Right lobe of liver (tissue), 6 donors: ENCODE data around the gene FAM110D. TPM values are rescaled to one million over a fixed set of nuclear protein-coding genes. Genes with fewer than 3 reads are reported as not detected.

Experiments
- ATAC-seq, 4 donors: fragments of 200-7000 bp; cut with Tn5 transposase; one replicate each; pipeline ENCODE4 v1.9.1; 2020; ENCODE audit warnings: mild to moderate bottlenecking in 4 of 4, moderate library complexity in 4 of 4
- DNase-seq, 3 donors: peaks; one replicate each; pipeline ENCODE4 v3.0.0-alpha.2; 2020
- H3K27ac ChIP-seq, 3 donors: fragments of 200-600 bp; one replicate each; pipeline ENCODE4 v1.8.0; 2022
- H3K27me3 ChIP-seq, 2 donors: fragments of 200-600 bp; one replicate each; pipeline ENCODE4 v1.8.0; 2022
- H3K36me3 ChIP-seq, 4 donors: fragments of 200-600 bp; sonication (generic) in 1 of 4; one replicate each; pipeline versions ENCODE4 v1.5.1 to v1.8.0; 2017 to 2022; ENCODE audit warnings: control low read depth in 1 of 4
- H3K4me1 ChIP-seq, 4 donors: fragments of 200-600 bp; sonication (generic) in 1 of 4; one replicate each; pipeline versions ENCODE4 v1.5.1 to v1.8.0; 2017 to 2022; ENCODE audit warnings: control low read depth in 1 of 4
- H3K4me3 ChIP-seq, 3 donors: fragments of 200-600 bp; one replicate each; pipeline ENCODE4 v1.8.0; 2022
- H3K9me3 ChIP-seq, 4 donors: fragments of 200-600 bp; sonication (generic) in 1 of 4; one replicate each; pipeline versions ENCODE4 v1.5.1 to v1.8.0; 2017 to 2022; ENCODE audit warnings: control low read depth in 1 of 4
- POLR2A ChIP-seq: fragments of 450-650 bp; IDR thresholded peaks from one replicate; pipeline ENCODE4 v1.6.1; 2017; ENCODE audit warnings: antibody characterized with exemption, mild to moderate bottlenecking
- WGBS: methylation state at CpG from one replicate; pipeline ENCODE4 v1.1.6; 2018; ENCODE audit warnings: low coverage, low lambda C conversion rate; ENCODE audit not compliant: insufficient coverage; ENCODE audit errors: missing lambda C conversion rate; 5-methylcytosine and 5-hydroxymethylcytosine counted together
- intact Hi-C, 2 donors: fragments of 100-400 bp; cut with DNase I; formaldehyde crosslinking; loops; one replicate each; pipeline versions ENCODE4 v1.11.2 to v1.14.1; 2022
- total RNA-seq, 6 experiments: library from RNA; depleted of rRNA in 2 of 6; stranded (reverse); fragments of >200 nt in 2 of 6; fragmentation: NEBNext Ultra II Directional in 3 of 6; extraction: Animal tissue kit (Norgen Biotek cat#: 25700) in 3 of 6; gene quantifications; one replicate each; pipeline versions ENCODE4 v1.1.0 to v1.2.4, GENCODE V29; 2016 to 2023
- TF ChIP-seq, protein P1 (sequence below), 4 donors: fragments of 200-600 bp in 3 of 4; fragments of 450-650 bp in 1 of 4; IDR thresholded peaks; one replicate each; pipeline versions ENCODE4 v1.5.1 to v1.8.0; 2016 to 2022; ENCODE audit warnings: antibody characterized with exemption in 4 of 4, mild to moderate bottlenecking in 2 of 4
- donor health status: DM: no; HTN: yes; CAD: no.
- donor health status: DM: no; HTN: no; CAD: no.
- donor health status: DM: no; HTN: no; CAD: no.
- donor health status: DM: no; HTN: yes; CAD: no.
- donor health status: DM: no; HTN: yes; CAD: no.

The FAM110D gene
- total RNA-seq, 6 experiments from 2014 or later: 0.22 to 0.53 (median 0.34) TPM

DNA sequence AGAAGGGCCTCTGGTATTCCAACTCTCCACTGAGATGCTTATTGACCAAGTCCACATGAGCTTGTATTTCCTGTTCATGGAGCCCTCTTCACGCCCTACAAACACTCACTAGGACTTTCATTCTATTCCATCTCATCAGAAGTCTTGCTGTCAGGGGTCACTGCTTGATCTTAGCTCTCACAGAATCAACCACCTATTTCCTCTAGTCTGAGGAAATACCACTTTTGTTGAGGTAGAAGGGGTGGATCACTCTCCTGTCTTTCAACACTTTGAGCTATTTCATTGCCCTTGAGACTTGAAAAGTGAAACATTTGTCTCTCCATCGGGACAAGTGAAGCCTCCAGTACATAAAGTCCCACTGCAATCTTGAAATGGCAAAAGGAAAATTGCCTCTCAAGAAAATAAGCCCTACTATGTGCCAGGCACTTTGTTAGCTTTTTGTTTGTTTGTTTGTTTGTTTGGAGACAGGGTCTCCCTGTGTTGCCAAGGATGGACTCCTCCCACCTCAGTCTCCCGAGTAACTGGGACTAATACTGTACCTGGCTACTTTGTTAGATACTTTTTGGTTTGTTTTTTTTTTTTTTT is 19.8 kb upstream of the FAM110D start:
- intact Hi-C loops: no loop called here
- Histone ChIP-seq H3K36me3 (no peaks in the 10 kb centered on the region), H3K4me3 (no peak overlapping the region), H3K27ac (no peak overlapping the region), H3K9me3 (no peaks in the 10 kb centered on the region), H3K27me3 (no peaks in the 10 kb centered on the region), H3K4me1 (peaks cover 0 to 8% (median 0%) of the 10 kb centered on the region in 4 donors)
- TF ChIP-seq, protein P1, sequence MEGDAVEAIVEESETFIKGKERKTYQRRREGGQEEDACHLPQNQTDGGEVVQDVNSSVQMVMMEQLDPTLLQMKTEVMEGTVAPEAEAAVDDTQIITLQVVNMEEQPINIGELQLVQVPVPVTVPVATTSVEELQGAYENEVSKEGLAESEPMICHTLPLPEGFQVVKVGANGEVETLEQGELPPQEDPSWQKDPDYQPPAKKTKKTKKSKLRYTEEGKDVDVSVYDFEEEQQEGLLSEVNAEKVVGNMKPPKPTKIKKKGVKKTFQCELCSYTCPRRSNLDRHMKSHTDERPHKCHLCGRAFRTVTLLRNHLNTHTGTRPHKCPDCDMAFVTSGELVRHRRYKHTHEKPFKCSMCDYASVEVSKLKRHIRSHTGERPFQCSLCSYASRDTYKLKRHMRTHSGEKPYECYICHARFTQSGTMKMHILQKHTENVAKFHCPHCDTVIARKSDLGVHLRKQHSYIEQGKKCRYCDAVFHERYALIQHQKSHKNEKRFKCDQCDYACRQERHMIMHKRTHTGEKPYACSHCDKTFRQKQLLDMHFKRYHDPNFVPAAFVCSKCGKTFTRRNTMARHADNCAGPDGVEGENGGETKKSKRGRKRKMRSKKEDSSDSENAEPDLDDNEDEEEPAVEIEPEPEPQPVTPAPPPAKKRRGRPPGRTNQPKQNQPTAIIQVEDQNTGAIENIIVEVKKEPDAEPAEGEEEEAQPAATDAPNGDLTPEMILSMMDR (IDR thresholded peaks at IDR 0.05): no peak
- TF ChIP-seq POLR2A: no peak
- 61% methylated on average over 3 of the region's 3 CpGs for WGBS
- DNase-seq: no peak
- ATAC-seq: no peak

DNA sequence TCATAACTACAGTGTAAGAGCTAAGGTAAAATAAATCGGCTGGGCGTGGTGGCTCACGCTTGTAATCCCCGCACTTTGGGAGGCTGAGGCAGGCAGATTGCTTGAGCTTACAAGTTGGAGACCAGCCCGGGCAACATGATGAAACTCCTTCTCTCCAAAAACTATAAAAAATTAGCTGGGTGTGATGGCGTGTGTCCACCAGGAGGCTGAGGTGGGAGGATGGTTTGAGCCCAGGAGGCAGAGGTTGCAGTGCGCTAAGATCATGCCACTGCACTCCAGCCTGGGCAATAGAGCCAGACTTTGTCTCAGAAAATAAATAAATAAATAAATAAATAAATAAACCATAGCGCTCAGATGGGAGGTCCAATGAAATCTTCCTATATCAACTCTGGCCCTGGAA is 16.7 kb upstream of the FAM110D start:
- no peak for ATAC-seq
- TF ChIP-seq, protein P1 (IDR thresholded peaks at IDR 0.05): no peak
- TF ChIP-seq POLR2A: no peak
- H3K36me3 ChIP-seq: no peaks in the 10 kb centered on the region
- H3K27ac ChIP-seq: no peak overlapping the region
- intact Hi-C loops: no loop called here
- 86% methylated on average over 6 of the region's 8 CpGs for WGBS
- DNase-seq: no peak
- no peaks in the 10 kb centered on the region for H3K4me1 ChIP-seq
- no peaks in the 10 kb centered on the region for H3K27me3 ChIP-seq
- H3K4me3 ChIP-seq: no peak overlapping the region
- no peaks in the 10 kb centered on the region for H3K9me3 ChIP-seq

DNA sequence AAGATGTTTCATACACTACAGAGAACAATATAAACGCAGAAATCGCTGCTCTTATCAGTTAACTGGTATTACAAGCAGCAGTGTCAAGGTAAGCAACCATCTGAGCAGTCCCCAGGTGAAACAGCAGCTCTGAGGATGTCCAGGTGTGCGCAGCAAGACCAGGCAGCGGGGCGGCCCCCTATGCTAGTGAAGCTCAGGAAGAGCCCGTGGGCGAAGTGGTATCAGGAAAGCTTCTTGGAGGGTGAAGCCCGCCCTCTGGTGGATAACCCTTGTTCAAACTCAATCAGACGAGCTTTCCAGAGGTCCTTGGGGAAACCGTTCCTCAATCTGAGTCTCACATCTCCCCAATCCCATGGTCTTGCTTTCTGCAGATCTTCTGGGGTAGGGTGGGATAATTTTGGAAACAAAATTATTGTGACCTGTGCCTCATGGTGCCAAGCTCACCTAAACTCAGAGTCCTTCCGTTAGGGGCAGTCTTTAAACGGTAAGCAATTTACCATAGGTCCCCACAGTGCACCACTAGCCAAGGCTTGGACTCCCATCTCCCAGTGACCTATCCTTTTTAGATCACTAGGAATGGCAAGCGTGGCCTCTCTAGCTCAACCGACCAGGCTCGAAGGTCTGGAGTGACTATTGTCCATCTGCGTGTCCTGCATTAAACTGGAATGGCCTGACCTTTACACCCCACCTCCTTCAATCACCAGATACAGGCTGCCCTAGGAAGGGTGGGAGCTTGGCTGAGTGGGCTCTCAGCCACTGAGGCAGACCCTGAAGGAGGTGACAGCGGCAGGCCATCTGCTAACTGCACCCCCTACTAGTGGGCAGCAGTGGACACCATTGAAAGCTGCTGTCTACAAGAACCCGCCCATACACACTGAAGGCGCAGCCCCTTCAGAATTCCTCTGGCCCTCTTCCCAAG is 13.6 kb upstream of the FAM110D start:
- peak; percentile 98 to 100 (median 99) for ATAC-seq
- Histone ChIP-seq H3K27ac (no peak overlapping the region), H3K4me1 (no peaks in the 10 kb centered on the region), H3K9me3 (no peaks in the 10 kb centered on the region), H3K27me3 (no peaks in the 10 kb centered on the region), H3K4me3 (no peak overlapping the region), H3K36me3 (no peaks in the 10 kb centered on the region)
- 11% methylated on average over 12 of the region's 19 CpGs for WGBS
- DNase-seq: peak; percentile 76 to 82 (median 77)
- intact Hi-C loops: loop anchor here (5.0 kb wide), 2 partner anchors 43 to 113 kb away; no protein-coding TSS in a partner anchor
- TF ChIP-seq, protein P1 (IDR thresholded peaks at IDR 0.05): peak; percentile 74 to 85 (median 82)
- no peak for TF ChIP-seq POLR2A

DNA sequence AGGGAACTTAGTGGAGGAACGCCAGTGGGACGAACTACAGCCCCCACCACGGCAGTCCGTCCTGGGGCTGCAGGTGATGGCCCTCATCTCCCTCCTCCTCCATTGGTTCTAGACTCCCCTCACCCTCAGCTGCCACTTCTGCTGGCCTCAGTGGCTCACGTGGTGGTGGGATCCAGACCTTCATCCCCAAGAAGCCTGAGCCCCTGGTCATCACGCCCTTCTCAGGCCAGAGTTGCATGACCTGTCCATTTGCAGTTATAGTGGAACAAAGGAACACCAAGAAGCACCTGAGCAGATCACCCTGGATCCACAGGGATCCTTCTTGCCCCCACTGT is 13.0 kb upstream of the FAM110D start:
- Histone ChIP-seq H3K27me3 (no peaks in the 10 kb centered on the region), H3K36me3 (no peaks in the 10 kb centered on the region), H3K27ac (no peak overlapping the region), H3K9me3 (no peaks in the 10 kb centered on the region), H3K4me1 (no peaks in the 10 kb centered on the region), H3K4me3 (no peak overlapping the region)
- ATAC-seq (no peak), DNase-seq (no peak)
- 40% methylated on average over 1 of the region's 6 CpGs for WGBS
- intact Hi-C loops: loop anchor here (5.0 kb wide), 2 partner anchors 44 to 114 kb away; no protein-coding TSS in a partner anchor
- TF ChIP-seq POLR2A: no peak
- TF ChIP-seq, protein P1 (IDR thresholded peaks at IDR 0.05): no peak
